Neural progenitor cell (in vitro differentiated cells): ENCODE data around the gene CAMSAP1.

ENCODE experiments used
- EZH2phosphoT487 ChIP-seq: fragments of 200-600 bp; sonication (generic); IDR thresholded peaks from 2 replicates; pipeline ENCODE4 v1.6.1; 2017; ENCODE audit warnings: antibody characterized with exemption
- TF ChIP-seq, protein P1 (sequence below): fragments of 200-600 bp; sonication (generic); IDR thresholded peaks from 2 replicates; pipeline ENCODE4 v1.5.1; 2017; ENCODE audit warnings: antibody characterized with exemption, mild to moderate bottlenecking

DNA sequence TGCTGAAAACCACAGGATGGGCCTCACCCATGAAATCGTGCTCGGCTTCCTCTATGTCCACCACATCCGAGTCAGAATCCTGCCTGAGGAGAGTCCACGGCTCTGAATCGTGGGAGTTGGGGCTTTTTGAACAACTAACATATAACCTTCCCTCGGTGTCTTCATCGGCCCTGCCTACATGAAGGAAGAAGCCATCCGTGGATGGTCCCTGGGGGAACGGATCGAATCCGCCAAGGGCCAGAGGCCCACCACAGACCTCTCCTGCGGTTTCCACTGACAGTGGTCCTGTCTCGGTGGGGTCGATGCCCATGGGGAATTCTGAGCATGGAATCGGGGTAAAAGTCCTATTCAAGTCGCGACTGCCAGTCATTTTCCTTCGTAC lies 85.0 kb downstream of the CAMSAP1 start:
- TF ChIP-seq, protein P1, sequence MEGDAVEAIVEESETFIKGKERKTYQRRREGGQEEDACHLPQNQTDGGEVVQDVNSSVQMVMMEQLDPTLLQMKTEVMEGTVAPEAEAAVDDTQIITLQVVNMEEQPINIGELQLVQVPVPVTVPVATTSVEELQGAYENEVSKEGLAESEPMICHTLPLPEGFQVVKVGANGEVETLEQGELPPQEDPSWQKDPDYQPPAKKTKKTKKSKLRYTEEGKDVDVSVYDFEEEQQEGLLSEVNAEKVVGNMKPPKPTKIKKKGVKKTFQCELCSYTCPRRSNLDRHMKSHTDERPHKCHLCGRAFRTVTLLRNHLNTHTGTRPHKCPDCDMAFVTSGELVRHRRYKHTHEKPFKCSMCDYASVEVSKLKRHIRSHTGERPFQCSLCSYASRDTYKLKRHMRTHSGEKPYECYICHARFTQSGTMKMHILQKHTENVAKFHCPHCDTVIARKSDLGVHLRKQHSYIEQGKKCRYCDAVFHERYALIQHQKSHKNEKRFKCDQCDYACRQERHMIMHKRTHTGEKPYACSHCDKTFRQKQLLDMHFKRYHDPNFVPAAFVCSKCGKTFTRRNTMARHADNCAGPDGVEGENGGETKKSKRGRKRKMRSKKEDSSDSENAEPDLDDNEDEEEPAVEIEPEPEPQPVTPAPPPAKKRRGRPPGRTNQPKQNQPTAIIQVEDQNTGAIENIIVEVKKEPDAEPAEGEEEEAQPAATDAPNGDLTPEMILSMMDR, result no peak
- no peak for TF ChIP-seq EZH2phosphoT487
